GM12878 (cell line): ENCODE results near the gene HS6ST3.

Source experiments
- CTCF ChIP-seq, 3 experiments: IDR thresholded peaks in 2 of 3; conservative IDR thresholded peaks in 1 of 3; 2 replicates each; pipeline ENCODE4 v1.5.1; 2011; ENCODE audit warnings: low read depth in 3 of 3, low read length in 3 of 3, mild to moderate bottlenecking in 3 of 3, control low read depth in 2 of 3, moderate library complexity in 2 of 3, inconsistent platforms in 1 of 3, mixed read lengths in 1 of 3; ENCODE audit not compliant: control insufficient read depth in 2 of 3, insufficient read depth in 1 of 3; ENCODE audit errors: extremely low read depth in 1 of 3
- CUX1 ChIP-seq: IDR thresholded peaks from 2 replicates; pipeline ENCODE4 v1.6.1; 2012; ENCODE audit warnings: improper control_type of control experiment, low read depth, low read length; ENCODE audit not compliant: insufficient replicate concordance
- KLF5 ChIP-seq: fragments of 450-650 bp; IDR thresholded peaks from 2 replicates; pipeline ENCODE4 v1.6.1; 2014; ENCODE audit warnings: mild to moderate bottlenecking; ENCODE audit not compliant: partially characterized antibody
- POLR2AphosphoS5 ChIP-seq: IDR thresholded peaks from 2 replicates; pipeline ENCODE4 v1.6.1; 2011; ENCODE audit warnings: mild to moderate bottlenecking, low read length, inconsistent platforms
- RFX5 ChIP-seq: IDR thresholded peaks from 2 replicates; pipeline ENCODE4 v1.6.1; 2011; ENCODE audit warnings: low read depth, low read length, improper control_type of control experiment
- SP1 ChIP-seq: IDR thresholded peaks from one replicate; pipeline ENCODE4 v1.6.1; 2011; ENCODE audit warnings: low read depth, low read length
- SREBF2 ChIP-seq: IDR thresholded peaks from 2 replicates; pipeline ENCODE4 v1.6.1; 2012; ENCODE audit warnings: mild to moderate bottlenecking, low read length
- USF2 ChIP-seq: IDR thresholded peaks from 2 replicates; pipeline ENCODE4 v1.6.1; 2011; ENCODE audit warnings: low read depth, low read length, improper control_type of control experiment, borderline replicate concordance

GRCh38 chr13:96532804-96533203 is 442.9 kb downstream of the HS6ST3 start:
- TF ChIP-seq CUX1 (no peak), SREBF2 (no peak), CTCF (IDR thresholded peaks at IDR 0.05 in 2 of 3, conservative IDR thresholded peaks at IDR 0.05 in 1 of 3; ENCODE audit: control insufficient read depth in 2 of 3, extremely low read depth in 1 of 3, insufficient read depth in 1 of 3, low read depth in 3 of 3, low read length in 3 of 3) (no peak), SP1 (no peak), POLR2AphosphoS5 (no peak), USF2 (no peak), RFX5 (no peak), KLF5 (no peak)
